HG02970 (cell line): Measurements from ENCODE around the gene COLEC12.

Experiments used
- ATAC-seq: cut with Tn5 transposase; IDR thresholded peaks from one replicate; pipeline ENCODE4 v1.9.1; 2021; ENCODE audit warnings: mild to moderate bottlenecking, moderate library complexity, moderate number of reproducible peaks; ENCODE audit not compliant: unreplicated experiment, low FRiP score

The COLEC12 gene

DNA sequence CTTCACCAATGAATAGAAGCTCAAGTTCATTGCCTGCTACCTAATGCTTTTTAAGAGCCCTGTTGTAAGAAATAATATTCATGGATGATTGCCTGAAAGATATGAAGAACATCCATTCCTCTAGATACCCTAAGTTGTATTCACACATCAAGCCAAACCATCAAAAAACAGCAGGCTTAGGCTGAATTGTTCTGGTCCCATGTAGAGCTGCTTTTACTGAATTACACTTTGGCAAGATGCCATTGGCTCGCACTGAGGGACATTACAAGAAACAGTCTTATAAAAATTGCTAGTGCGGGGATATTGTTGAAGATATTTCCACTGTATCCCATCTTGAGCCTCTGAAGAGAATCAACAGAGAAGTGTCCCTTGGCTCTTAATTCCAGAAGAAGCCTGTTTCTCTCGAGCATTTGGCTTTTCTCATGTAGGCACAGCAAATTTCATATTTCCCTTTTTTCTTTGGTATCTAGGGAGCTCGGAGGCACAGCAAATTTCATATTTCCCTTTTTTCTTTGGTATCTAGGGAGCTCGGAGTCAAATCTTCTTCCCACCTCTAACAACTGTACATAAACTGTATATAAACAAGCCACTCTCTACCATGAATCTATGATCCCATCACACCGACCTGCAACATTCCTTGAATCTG is 107.5 kb downstream of the COLEC12 start:
- no peak for ATAC-seq

DNA sequence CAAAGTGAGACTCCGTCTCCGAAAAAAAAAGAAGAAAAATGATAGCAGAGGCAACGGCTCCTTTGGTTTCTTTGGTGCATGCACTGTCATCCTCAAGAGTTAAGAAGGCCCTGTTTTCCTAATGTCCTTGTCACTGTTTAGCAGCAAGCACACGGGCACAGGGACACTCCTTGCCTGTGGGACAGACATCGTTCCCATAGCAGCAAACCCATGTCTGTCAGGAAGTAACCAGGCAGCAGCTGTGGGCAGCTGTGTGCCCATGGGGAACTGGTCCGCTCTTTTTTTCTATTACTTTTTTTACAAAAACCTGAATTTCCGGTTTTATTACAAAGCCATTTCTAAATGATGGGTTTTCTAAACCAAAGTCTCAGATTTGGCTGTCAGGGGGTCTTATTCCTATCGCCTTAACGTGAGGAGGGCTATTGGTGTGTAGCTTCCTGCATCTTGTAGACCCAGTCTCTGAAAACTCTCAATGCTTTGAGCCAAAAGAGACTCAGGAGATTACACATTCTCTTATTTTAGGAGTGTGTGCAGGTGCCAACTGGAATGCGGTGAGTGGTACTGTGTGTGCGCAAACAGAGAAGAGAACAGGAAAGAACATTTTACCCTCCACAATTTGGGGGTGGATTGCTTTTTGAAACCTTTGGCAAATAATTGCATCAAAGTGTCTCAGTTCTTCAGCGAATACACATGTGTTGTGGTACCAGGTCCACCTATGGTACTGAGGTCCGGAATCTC is 109.6 kb downstream of the COLEC12 start:
- no peak for ATAC-seq

DNA sequence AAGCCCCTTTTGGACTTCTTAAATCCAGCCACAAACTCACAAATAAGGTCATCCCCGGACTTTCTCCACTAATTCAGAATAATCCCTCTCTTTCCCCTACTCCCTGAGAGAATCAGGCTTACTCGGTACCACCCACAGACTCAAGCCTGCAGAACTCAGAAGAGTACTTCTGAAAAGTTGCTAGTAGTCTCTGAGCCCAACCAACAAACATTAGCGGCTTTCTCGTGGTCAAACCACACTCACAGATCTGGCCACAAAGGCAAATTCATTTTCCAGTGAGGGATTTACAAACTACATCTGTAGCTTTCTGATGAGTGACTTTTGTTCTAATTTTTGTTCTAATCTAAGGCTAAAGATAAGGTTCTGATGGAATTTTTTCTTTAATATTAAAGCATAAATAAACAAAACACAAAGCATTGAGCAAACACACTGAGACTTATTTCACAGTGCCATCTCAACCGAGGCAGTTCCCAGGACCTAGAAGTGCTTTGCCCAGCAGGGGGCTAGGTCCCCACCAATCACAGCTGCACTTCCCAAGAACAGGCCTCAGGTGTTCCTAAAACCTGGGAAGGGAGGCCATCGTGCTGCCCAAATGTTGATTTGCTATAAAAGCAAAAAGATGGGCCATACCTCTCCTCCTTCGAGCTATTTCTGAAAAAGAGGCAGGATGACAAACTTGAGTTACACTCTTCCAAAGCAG is 110.7 kb downstream of the COLEC12 start:
- no peak for ATAC-seq

DNA sequence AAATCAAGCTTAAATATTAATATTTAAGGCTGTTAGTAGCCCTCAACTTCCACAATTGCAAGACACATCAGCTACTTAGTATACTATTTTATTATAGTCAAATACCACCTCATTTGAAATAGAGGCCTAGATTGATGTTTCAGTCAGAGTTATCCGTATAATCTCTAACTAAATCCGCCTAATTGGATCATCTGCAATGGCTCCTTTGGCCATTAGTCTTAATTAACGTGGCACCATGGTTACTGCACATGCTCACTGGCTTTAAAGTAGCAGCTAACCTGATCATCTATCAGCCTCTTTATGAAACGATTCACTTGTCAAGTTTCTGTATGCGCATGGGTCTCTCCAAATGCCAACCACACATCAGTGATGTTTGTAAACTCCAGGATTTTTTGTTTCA is 112.3 kb downstream of the COLEC12 start:
- no peak for ATAC-seq

DNA sequence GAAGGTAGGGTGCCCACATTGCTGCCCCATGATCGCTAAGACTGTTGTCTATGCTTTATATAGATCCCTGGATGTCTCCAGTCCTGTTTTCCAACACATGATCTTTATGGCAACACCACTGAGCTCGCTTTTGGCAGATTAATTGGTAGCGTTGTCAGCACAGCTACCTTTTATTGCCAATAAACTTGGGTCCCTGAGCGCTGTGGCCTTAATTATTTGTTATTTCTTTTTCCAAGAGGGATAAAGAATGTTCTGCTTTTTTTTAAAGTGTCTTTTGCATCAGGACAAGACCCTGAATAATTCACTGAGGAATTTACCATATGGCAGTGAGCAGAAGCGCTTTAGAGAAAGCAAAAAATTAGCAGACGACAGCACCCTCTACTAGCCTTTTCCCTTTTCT is 113.5 kb downstream of the COLEC12 start:
- ATAC-seq: no peak

DNA sequence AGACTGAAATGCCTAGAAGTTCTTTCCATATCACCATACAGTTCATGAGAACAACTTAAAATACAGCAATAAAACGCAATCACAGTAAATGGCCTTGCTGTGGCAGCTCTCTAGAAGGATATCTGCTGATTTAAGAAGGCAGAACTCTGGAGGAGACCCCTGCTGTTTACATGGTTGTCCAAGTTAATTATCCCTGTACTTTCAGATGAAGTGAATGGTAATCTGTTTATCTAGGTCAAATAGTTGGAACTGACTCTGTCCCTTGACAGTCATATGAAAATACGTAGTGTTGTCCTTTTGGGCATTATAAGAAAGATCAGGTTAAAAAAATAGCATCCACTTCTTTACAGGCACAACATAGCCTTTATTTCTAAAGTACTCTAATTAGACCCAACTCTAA is 115.6 kb downstream of the COLEC12 start:
- no peak for ATAC-seq

DNA sequence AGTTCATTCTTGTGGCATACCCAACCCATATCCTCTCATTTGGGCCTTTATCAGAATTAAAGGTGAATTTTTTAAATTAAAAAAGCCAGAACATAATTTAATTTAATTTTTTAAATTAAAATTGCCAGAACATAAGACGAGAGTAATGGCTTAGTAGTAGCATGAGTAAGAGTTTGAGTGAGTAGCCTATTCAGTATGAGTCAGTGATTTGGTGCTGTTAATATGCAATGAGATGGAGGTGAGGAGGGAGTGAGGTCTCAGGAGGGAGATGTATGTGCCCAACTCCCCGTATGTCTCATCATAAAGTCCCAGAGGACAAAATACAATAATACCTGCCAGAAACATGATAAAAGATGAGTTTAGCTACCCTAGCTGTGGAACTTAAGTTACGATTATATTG is 117.4 kb downstream of the COLEC12 start:
- no peak for ATAC-seq

DNA sequence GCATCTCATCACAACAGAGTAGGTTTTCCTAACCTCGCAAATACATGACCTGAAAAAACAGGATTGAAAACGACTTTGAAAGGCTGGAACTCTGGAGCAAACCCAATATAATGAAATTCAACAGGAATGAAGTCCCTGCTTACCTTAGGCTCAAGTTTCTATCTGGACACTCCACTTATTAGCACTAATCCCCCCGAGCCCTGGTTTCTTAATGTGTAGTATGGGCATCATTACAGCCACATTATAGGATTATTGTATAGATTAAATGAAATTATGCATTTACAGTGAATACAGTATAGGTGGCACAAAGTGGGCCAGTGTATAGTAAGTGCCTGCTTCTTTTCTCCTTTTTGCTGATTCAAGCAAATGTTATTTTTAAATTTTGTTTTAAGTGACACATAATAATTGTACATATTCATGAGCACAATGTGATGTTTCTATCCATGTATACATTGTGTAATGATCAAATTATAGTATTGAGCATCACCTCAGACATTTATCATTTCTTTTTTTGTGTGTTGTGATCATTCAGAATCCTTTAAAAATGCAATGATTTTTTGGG is 118.0 kb downstream of the COLEC12 start:
- no peak for ATAC-seq

DNA sequence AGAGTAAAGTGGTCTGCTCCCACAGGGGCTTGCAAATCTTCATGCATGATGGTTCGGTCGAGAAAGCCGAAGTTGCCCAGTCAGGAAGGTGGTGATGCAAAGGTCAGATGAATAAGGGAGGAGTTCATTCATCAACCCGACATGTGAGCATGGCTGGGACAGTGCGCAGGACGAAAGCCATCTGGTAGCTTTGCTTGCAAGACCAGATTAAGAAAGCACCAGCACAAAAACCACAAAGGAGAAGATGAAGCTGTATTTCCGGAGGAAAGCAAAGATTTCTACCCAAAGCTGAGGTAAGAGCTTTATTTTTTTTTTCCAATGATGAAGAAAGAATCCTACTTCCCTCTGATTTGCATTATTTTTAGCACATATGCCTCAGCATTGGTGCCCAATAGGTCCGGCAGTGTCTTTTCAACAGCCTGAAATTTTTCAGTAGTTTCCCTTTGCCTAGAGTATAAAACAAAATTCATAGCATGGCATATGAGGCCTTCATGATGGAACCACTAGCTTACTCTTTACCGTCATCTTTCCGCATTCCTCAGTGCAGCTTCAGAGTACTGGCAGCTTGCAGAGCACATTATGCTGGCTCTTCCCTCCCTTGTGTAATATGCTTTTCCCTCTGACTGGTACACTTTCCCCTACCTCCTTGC is 120.7 kb downstream of the COLEC12 start:
- no peak for ATAC-seq

DNA sequence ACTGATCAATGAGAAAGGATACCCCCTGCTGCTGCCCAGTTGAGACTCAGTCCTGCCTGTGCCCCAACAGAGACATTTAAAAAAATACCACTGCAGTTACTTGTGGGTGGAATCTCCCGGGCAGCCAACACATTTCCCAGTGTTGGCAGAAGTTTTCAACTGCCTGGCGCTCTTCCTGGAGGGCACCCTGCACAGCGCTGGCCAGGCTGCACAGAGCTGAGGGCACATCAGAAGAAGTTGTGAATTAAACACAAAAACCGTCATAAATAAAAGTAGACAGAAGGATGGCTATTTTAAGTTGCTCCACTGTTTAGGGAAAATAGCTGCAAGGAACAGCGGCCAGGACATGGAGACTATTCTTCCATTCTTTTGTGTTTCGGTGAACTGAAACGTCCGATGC is 122.4 kb downstream of the COLEC12 start:
- no peak for ATAC-seq

DNA sequence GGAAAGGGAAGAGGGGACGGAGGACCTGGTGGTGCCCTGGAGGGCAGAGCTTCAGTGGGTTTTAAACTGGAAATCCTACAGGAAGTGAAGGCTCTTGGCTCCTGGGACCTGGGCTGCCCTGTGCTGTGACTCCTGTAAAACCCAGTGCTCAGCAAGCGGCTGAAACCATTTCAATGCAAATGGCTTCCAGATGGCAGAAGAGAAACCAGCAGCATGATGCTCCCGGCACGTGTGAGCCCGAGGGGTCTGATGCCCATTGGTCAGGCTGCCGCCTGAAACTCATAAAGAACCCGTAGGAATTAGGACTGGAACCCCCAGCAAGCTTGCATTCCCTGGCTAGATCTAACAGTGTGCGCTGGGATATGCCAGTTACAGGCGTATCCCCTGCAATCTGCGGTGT is 123.4 kb downstream of the COLEC12 start:
- no peak for ATAC-seq

DNA sequence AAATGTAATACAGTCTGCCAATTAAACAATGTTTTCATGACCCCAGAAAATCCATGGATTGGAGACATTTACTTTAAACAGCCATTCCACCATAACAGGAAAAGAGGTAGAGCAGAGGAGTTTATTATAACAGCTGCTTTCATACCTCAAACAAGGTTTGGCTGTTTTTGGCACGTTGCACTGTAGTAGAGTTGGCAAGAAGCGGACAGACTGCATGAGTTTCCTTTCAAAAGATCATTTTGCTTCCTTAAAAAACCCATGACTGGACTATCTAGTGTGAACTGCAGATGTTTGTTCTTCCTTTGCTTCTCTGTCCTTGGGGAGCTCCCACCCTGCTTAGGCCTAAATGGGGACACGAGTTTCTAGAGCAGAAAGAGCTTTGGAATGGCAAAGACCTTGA is 124.2 kb downstream of the COLEC12 start:
- no peak for ATAC-seq

DNA sequence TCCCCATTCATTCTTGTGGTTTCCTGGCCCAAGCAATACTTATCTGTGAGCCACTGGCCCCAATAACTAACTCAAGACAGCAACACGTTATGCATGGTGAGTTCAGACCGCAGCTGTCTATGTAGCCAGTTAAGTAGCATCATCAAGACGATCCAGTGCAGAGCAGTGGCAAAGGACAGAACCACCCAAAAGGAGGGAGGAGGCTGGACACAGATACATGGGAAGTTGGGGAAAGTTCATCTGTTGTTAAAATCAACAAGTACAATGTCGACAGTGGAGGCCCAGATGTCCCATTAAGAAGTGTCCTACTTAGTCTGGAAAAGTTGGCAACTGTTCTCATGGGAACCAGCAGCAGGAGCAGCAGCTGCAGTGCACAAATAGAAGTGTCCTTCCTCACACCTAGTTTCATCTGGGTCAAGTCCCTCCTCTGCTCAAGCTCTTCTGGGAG is 125.8 kb downstream of the COLEC12 start:
- peak; percentile 62 for ATAC-seq

DNA sequence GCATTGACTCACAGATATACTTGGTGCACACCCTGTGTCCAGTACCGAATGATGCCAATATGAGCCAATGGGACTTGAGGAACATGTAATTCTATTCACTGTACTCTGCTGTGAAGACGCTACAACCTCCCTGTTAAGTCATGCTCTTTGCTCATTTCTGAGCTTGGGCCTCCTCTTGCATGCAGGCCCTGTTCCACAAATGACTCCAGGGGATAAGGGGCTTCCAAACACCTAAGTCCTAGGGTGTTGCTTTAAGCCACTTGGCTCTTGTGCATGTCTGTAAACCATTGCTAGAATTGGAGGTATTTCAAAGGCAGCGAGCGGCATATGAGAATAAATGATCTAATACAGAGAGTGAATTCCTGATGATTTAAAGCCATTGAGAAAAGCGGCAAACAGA is 126.7 kb downstream of the COLEC12 start:
- no peak for ATAC-seq

DNA sequence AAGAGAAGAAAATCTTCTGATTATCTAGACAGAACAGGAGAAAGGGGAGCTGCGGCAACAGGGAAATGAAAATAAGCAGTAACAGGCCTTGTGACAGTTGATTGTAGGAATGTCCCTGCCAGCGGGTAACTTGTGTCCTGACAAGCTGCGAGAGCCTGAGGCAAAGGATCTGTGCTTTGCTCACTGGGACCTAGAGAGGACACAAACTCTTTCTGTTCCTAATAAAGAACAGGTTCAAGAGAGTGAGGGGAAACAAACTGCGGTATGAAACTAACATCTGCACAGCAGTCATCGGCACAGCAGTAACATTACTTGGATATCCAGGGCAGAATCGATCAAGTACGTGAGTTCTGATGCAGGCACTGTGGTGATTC is 128.9 kb downstream of the COLEC12 start:
- ATAC-seq: no peak

DNA sequence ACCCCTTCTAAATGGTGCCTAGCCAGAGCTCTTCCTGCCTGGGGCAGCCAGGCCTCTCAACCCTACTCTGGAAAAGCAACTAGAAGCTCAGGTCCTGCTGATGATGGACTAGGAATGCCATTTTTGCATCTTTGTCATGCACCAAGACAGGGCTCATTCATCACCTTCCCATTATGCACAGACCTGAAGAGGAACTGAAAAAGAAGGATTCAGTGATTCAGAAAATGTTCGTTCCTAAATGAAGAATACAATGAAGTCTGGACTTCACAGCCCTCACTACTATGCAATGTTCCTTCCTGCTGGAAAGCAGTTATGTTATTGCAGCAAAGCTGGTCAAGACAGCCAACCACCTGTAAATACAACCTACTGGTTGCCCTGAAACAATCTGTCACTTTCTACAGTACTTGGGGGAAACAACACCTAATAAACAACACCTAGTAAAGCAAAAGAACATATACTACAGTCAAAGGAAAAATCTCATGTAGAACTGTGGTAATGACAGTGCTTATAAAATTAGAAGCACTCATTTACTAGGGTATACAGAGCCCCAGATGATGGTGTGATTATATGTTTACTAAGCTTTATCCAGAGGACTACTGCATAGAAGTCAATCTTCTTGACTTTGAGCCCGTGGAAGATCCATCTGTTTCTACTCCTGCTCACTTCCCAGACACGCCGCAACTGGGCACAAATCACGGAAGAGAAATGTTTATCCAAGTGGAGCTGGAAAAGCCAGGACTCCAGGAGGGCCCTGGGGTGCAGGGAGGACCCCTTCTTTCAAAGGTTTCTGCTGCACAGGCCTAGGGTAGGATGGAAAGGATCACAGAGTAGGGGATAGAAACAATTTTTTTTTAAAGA is 129.5 kb downstream of the COLEC12 start:
- ATAC-seq: no peak

DNA sequence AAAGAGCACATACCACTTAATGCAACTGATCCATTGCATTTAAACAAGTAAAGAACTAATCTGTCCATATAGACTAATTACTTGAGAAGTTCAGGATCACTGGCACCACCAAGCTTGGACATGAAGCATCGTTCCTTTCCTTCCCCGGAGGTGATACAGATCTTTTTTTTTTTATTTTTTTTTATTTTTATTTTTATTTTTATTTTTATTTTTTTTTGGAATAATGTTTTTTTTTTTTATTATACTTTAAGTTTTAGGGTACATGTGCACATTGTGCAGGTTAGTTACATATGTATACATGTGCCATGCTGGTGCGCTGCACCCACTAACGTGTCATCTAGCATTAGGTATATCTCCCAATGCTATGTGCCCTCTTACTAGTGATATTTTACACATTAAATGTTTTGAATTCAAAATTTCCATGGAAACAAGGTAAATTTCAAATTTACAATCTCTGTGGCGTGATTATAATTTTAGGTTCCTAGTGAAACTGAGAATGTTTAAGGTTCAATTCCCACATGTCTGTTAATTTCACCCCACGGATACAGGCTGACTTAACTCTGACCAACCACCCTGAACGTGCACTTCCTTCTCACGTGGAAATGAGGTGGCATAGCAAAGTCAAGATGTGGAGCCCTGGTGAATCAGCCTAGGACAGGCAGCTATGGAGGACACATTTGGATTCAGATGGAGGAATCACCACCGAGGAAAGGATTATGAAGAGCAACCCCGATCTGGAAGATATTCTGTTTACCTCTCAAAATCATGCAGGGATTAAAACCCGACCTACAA is 131.1 kb downstream of the COLEC12 start:
- no peak for ATAC-seq

DNA sequence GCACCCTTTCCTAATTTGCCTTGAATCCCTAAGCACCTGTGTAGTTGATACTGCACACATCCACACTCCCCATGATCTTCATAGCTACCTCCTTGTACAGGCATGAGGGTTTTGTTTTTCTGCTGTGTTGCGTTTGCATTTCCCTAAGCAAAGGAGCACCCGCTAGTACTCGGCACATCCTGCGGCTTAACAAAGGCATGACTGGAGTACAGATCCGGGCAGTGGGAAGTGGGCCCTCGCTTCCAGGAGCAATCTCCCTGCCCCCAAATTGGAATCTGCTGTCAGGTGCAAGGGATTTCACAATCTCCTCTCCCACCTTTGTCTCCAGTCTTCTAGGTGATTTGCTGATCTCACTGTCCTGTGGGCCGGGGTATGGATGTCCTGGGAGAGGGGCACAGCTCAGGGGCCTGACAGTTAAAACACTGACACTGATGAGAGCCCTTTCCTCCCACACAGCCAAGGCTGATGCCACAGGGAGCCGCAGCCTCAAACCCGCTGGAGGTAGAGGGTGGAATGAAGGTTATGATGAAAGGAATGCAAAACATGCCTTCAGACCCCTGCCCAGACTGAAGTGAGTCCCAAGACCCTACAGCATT is 133.9 kb downstream of the COLEC12 start:
- ATAC-seq: no peak

DNA sequence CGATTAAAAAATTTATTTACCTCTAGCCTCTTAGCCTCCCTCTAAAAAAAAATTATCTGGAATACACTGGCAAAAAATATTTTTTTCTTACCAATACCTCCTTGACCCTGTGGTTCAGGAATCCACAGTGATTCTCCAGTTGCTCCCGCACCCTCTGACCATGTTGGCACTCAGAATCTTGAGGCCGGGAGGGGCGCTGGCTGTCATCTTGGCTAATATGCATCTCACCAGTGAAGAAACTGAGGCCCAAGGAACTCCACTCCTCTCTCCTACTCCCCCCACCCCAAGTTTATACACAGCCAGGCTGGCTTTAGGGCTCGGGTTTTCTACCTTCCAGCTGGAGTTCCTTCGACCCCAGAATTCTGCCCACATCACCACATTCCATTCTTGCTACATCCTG is 134.8 kb downstream of the COLEC12 start:
- ATAC-seq: no peak
